ENCODE data around the gene NECTIN4. TPM values are rescaled to one million over a fixed set of nuclear protein-coding genes. Genes with fewer than 3 reads are reported as not detected.
A peak's percentile ranks its signal among the peaks of the same experiment; 100 is the strongest.

The NECTIN4 gene
- total and polyA plus RNA-seq, 2 of the 13 experiments (the other 11 are each of a cell fraction or from before 2014, with no cell fraction given) = 5.9 to 12.4 TPM

DNA sequence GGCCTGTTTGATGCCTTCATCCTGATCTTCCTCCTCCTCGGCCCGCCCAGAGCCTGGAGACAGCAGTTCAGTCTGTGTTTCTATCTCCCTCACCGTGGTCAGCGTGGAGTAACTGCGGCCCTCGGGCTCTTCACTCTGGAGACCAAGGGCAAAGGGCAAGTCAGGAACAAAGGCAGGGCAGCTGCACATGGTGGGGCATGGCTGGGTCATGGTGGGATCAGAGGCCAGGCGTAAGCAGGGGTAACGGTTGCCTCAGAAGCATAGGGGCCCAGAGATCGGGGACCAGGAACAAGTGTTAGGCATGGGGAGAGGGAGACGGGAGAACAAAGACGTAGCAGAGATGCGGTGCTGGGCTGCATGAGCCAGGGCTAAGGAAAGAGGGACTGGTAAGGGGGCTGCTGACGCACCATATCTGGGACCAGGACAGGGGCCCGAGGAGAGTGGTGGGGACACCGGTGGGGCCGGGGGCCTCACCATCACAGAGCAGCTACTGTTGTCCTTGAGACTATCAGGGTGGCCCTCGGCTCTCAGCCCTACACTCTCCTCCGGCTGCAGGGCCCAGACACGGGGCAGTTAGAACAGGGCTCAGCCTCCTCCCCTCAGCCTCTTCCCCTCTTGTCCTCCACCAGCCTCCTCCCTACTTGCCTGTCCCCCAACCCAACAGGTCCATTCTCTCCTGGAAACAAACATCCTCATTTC lies 16.5 kb downstream of the NECTIN4 start:
- POLR2A ChIA-PET = interaction anchor here (2.1 to 3.8 kb wide), 3 partner anchors 27 to 60 kb away, joined by 6 to 21 read pairs (median 9); partner anchors contain the start of genes DEDD, F11R and USF1
- FAIRE-seq (no peak), ATAC-seq (peak; percentile 49), DNase-seq (ENCODE audit: low spot score) (peak; percentile 22)
- Histone ChIP-seq H3K4me1 (ENCODE audit: insufficient read depth, low read length) (peaks cover 41% of the 10 kb centered on the region), H3K36me3 (replicated peaks in 1 of 2; ENCODE audit: control insufficient read depth in 1 of 2, insufficient read depth in 2 of 2, low read length in 2 of 2) (no peaks in the 10 kb centered on the region), H3K27ac (ENCODE audit: extremely low read length, insufficient read depth, low read length) (peak overlapping the region; percentile 40), H3K27me3 (ENCODE audit: control insufficient read depth in 1 of 2, insufficient read depth in 2 of 2, low read length in 2 of 2) (no peaks in the 10 kb centered on the region), H2AFZ (ENCODE audit: low read length) (no peak overlapping the region), H3K4me2 (ENCODE audit: low read depth, low read length) (peak overlapping the region; percentile 96), H3K9ac (ENCODE audit: insufficient read depth, low read depth, low read length) (peak overlapping the region; percentile 70), H3K4me3 (replicated peaks in 1 of 3; ENCODE audit: insufficient read depth in 1 of 3, low read depth in 2 of 3, low read length in 3 of 3) (peak overlapping the region; percentile 62 to 75 (median 64)), H3K79me2 (ENCODE audit: insufficient read depth, low read length) (no peaks in the 10 kb centered on the region), H4K20me1 (ENCODE audit: insufficient read depth, low read length) (no peaks in the 10 kb centered on the region), H3K9me3 (ENCODE audit: low read length) (no peaks in the 10 kb centered on the region)
- no TSS peak for BruUV-seq (replicated peaks)
- CTCF ChIA-PET (ENCODE audit: low intra/inter-chr PET ratio, low total read pairs) = interaction anchor here (1.4 to 4.5 kb wide), 3 partner anchors 22 to 76 kb away, joined by 3 to 50 read pairs (median 6); partner anchors contain the start of gene KLHDC9
- in situ Hi-C loops (cut with HindIII; ENCODE audit: extremely low pct_ligation_motif_present, low pct_unique_long_range_greater_than_20kb) (no loop called here), intact Hi-C loops (cut with micrococcal nuclease; ENCODE audit: unreplicated experiment) (loop anchor here (1.0 kb wide), 2 partner anchors 24 to 66 kb away; no protein-coding TSS in a partner anchor)
- WGBS (ENCODE audit: low lambda C conversion rate) = 34% methylated on average over 18 of the region's 19 CpGs
- TF ChIP-seq RXRA (CRISPR knock-in tag; IDR thresholded peaks at IDR 0.05) = peak; percentile 49; the same call in 1 of the 2 replicates
- TF ChIP-seq MYC (CRISPR knock-in tag; IDR thresholded peaks at IDR 0.05; ENCODE audit: borderline replicate concordance) = peak; percentile 85
- TF ChIP-seq SMARCE1 (IDR thresholded peaks at IDR 0.05; ENCODE audit: borderline replicate concordance) = no peak
- TF ChIP-seq, protein P1, sequence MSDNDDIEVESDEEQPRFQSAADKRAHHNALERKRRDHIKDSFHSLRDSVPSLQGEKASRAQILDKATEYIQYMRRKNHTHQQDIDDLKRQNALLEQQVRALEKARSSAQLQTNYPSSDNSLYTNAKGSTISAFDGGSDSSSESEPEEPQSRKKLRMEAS (IDR thresholded peaks at IDR 0.05) = peak; percentile 90
- peak in 1 of 2 experiments; percentile 62; a peak in 2 of 4 replicates for TF ChIP-seq NR2F1 (CRISPR knock-in tag; IDR thresholded peaks at IDR 0.05)
- TF ChIP-seq HMG20B (CRISPR knock-in tag; conservative IDR thresholded peaks at IDR 0.05) = no peak
- TF ChIP-seq, protein P2, sequence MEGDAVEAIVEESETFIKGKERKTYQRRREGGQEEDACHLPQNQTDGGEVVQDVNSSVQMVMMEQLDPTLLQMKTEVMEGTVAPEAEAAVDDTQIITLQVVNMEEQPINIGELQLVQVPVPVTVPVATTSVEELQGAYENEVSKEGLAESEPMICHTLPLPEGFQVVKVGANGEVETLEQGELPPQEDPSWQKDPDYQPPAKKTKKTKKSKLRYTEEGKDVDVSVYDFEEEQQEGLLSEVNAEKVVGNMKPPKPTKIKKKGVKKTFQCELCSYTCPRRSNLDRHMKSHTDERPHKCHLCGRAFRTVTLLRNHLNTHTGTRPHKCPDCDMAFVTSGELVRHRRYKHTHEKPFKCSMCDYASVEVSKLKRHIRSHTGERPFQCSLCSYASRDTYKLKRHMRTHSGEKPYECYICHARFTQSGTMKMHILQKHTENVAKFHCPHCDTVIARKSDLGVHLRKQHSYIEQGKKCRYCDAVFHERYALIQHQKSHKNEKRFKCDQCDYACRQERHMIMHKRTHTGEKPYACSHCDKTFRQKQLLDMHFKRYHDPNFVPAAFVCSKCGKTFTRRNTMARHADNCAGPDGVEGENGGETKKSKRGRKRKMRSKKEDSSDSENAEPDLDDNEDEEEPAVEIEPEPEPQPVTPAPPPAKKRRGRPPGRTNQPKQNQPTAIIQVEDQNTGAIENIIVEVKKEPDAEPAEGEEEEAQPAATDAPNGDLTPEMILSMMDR (CRISPR knock-in tag; IDR thresholded peaks at IDR 0.05) = 0 out of 2 replicates have a peak, but pooled peaks have one; percentile 6
- no peak for TF ChIP-seq MAZ (IDR thresholded peaks at IDR 0.05; ENCODE audit: borderline replicate concordance, low read depth, low read length)
- 0 out of 2 replicates have a peak, but pooled peaks have one; percentile 27 for TF ChIP-seq MAZ (CRISPR knock-in tag; IDR thresholded peaks at IDR 0.05; ENCODE audit: low read depth)
- TF ChIP-seq, protein P3, sequence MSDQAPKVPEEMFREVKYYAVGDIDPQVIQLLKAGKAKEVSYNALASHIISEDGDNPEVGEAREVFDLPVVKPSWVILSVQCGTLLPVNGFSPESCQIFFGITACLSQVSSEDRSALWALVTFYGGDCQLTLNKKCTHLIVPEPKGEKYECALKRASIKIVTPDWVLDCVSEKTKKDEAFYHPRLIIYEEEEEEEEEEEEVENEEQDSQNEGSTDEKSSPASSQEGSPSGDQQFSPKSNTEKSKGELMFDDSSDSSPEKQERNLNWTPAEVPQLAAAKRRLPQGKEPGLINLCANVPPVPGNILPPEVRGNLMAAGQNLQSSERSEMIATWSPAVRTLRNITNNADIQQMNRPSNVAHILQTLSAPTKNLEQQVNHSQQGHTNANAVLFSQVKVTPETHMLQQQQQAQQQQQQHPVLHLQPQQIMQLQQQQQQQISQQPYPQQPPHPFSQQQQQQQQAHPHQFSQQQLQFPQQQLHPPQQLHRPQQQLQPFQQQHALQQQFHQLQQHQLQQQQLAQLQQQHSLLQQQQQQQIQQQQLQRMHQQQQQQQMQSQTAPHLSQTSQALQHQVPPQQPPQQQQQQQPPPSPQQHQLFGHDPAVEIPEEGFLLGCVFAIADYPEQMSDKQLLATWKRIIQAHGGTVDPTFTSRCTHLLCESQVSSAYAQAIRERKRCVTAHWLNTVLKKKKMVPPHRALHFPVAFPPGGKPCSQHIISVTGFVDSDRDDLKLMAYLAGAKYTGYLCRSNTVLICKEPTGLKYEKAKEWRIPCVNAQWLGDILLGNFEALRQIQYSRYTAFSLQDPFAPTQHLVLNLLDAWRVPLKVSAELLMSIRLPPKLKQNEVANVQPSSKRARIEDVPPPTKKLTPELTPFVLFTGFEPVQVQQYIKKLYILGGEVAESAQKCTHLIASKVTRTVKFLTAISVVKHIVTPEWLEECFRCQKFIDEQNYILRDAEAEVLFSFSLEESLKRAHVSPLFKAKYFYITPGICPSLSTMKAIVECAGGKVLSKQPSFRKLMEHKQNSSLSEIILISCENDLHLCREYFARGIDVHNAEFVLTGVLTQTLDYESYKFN (CRISPR knock-in tag; conservative IDR thresholded peaks at IDR 0.05) = 0 out of 2 replicates have a peak, but pooled peaks have one; percentile 9
- TF ChIP-seq, protein P4, sequence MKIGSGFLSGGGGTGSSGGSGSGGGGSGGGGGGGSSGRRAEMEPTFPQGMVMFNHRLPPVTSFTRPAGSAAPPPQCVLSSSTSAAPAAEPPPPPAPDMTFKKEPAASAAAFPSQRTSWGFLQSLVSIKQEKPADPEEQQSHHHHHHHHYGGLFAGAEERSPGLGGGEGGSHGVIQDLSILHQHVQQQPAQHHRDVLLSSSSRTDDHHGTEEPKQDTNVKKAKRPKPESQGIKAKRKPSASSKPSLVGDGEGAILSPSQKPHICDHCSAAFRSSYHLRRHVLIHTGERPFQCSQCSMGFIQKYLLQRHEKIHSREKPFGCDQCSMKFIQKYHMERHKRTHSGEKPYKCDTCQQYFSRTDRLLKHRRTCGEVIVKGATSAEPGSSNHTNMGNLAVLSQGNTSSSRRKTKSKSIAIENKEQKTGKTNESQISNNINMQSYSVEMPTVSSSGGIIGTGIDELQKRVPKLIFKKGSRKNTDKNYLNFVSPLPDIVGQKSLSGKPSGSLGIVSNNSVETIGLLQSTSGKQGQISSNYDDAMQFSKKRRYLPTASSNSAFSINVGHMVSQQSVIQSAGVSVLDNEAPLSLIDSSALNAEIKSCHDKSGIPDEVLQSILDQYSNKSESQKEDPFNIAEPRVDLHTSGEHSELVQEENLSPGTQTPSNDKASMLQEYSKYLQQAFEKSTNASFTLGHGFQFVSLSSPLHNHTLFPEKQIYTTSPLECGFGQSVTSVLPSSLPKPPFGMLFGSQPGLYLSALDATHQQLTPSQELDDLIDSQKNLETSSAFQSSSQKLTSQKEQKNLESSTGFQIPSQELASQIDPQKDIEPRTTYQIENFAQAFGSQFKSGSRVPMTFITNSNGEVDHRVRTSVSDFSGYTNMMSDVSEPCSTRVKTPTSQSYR (CRISPR knock-in tag; IDR thresholded peaks at IDR 0.05; ENCODE audit: borderline replicate concordance) = 0 out of 2 replicates have a peak, but pooled peaks have one; percentile 18
- 0 out of 2 replicates have a peak, but pooled peaks have one; percentile 19 for TF ChIP-seq NR2F2 (IDR thresholded peaks at IDR 0.05; ENCODE audit: borderline replicate concordance, low read depth)
- TF ChIP-seq YY1 (IDR thresholded peaks at IDR 0.05; ENCODE audit: insufficient read depth, insufficient replicate concordance, low read depth, low read length) = peak; percentile 10
- no peak for TF ChIP-seq CREB1 (IDR thresholded peaks at IDR 0.05)
- no peak for TF ChIP-seq CREB1 (CRISPR knock-in tag; IDR thresholded peaks at IDR 0.05)

Data from HepG2 (cell line).